ENCODE data around the gene POLR2J2.
"Not testable (repeated sequence)": the region's sequence is repeated elsewhere in the genome, so short reads cannot be mapped to it uniquely, and the experiment has no call there.

DNA sequence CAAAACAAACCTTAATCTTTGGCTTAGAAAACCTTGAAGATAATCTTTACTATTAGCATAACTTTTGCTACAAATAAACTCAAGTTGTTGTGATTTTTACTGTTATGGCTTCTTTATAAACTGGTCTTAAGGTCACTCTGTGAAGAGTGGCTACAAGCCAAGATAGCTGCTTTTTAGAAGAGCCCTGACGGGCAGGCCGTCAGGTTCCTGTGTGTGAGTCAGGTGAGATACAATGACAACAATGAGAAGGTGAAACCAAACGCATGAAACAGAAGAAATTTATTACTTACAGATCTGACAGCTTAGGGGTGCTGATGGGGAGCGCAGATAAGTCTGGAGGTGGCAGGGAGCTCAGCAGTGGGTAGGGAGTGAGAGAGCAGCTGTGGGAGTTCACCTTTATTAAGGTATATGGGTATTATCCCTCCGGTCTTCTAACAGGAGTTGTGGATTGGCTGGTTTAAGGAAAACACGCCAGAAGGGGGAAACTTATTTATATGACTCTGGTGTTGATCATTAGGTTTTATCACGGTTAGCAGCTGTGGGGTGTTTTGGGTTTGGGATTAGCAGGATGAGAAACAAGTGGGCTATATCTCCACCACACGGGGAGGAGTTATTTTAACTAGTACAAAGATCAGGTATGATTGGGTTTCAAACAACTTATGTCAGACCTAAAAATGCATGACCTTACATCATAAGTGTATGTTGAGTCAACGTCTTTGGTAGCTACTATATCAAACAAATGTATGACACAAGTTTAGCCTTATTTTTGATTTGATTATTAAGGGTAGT lies 27.7 kb upstream of the POLR2J2 start:
- not testable (repeated sequence) for TF ChIP-seq POLR2A (IDR thresholded peaks at IDR 0.05; ENCODE audit: low read length); GATA1 (IDR thresholded peaks at IDR 0.05; ENCODE audit: low read depth, low read length)
